Measurements from ENCODE around the gene FAM124A.
A peak's percentile ranks its signal among the peaks of the same experiment; 100 is the strongest.

FAM124A gene

DNA sequence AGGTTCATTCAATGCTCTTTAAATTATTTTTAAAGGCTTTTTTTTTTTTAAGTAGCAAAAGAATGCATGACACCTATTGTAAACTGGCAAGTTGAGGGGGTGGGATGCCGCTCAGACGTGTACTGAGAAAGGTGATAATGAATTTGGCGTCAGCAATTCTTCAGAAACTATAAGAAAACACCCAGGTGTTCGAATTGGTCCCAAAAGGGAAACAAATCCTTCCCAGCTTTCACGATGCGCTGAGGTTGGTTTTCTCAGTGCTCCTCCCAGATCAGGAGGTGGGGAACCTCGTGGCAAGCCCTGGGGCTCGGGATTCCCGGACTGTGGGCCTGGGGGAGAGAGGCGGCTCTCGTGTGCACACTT, 543 bp upstream of the FAM124A start:
- DNase-seq: no peak

DNA sequence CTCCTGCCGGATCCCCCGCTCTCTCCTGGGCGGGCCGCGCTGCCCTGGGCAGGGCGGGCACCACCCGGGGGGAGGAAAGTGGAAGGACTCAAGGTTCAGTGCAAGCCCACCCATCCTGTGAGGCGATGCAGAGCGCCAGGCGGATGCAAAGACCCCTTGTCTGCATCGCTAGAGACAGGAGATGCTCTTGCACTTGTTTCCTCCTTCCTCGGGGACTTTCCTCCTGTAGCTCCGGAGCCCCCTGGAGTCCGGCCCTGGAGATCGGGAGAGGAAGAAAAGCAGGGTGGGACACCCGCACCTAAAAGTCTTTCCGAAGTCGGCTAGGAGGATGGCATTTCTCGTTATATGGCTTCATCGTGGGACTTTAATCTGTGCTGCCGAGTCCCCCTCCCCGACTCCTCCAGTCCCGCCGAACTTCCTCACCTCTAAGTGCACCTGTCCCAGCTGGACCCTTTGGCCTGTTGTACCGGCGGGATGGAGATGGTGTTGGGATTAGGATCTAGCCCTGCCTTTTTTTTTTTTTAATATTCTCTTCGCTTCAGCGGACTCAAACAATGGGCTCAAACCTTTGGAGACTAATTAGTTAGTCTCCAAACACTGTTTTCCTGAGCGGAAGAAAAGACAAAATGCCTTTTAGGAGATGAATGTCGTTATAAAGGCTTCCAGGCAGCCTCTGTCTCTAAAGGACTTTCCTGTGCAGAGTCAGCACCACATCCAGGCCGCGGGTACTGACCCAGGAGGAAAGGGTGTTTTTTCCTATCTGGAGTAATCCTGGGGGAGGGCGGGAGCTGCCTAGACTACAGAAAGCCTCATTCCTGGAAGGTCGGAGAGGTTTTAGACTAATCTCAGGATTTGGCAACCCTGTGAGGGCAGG, 725 bp downstream of the FAM124A start:
- DNase-seq: peak; percentile 26

DNA sequence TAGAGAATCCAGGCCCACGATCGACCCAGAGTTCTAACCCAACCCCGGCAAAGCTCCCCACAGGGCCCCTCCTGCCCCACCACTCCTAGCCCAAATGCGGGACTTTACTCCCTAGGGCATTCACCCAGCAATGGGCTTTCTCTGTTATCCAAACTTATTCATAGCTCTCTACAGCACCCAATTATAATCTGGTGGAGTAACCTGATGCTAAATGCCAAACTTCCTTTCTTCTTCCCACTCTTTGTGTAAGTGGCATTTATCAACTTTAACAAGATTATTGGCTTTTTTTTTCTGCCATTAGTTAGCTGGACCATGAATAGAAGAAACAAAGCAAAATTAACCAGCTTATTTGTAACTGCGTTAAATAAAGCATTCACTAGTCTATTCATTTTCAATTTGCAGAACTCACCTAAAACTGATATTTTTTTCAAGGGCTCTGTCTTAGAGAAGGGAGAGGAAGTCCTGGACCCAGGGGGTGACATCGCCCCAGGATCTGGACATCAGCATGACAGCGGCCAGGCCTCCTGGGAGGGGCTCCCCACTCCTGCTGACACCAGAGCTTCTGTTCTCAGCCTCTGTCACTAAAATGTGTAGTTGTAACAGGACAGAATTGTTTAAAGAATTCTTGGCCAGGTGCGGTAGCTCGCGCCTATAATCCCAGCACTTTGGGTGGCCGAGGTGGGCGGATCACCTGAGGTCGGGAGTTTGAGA, 1.5 kb downstream of the FAM124A start:
- DNase-seq: no peak

DNA sequence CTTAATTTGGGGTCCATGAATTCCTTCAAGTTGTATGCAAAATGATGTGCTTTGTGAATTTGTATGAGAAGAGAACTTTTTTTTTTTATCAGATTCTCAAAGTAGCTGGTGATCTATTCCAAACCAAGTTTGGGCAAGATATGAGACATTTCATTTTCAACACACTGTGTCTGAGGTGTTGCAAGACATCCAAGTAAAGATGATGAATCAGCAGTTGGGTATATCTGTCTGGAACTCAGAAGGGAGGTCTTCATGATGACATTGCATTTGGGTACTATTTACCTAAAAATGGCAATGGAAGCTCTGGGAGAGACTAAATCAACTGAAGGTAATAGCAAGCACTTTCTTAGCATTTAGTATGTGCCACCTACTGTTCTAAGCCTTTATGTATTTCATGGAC, 2.8 kb downstream of the FAM124A start:
- DNase-seq: no peak

DNA sequence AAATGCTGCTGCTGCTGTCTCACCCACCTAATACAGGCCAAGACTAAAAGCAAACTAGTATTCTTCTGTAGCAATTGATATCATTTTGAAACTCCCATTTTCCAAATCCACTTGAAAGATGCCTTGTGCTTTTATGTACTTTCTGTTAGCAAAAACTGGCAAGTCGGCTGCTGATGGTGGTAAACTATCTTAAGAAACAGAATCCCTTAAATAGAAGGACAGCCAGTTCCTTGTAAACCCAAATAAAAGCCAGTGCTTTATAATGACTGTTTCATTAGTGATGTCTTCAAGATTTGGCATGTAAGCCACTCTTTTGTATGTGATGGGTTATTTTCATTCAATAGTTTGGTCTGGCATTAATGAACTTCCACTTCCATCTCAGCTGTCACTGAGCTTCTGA, 5.2 kb downstream of the FAM124A start:
- DNase-seq: no peak

DNA sequence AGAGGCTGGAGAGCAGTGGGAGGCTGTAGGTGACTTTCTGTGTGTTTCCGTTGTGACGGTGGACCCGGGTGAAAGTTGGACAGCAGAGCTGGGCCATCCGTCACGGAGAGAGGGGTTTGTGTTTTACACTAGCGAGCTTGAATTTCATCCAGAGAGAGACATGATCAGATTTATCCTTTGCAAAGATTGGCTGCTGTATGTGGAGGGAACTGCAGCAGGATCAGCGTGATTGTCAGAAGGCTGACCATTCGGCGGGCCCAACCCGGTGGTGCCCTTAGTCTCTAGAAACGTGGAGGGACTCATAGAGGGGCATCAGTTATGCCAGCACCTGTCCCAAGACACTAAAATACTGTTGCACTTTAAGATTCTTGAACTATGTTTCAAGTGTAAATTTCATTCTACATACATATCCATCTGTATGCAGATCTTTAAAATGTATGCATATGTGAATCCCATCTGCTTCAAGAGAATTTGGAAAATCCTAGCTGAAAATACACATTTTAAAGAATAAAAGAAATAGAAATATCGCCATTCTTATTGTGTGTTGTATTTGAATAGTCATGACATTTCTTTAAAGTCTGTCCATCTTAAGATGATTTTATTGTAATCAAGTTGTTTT, 7.0 kb downstream of the FAM124A start:
- no peak for DNase-seq

DNA sequence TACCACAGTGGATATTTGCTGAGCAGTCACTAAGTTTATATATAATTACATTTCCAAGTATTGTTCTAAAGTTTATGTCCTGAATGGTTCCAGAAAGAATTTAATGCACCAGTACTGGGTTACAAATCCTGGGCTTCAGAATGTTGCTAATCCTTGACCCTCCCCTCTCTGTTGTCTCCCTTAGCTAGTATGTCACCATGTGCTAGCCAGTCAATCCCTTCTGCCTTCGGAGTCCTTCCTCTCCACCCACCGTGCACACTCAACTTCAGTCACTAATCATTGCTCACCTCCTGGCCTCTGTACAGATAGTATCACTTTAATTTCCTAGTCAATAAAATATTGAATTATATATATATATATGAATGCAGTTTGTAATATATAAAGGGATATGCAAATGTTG, 7.5 kb downstream of the FAM124A start:
- no peak for DNase-seq

DNA sequence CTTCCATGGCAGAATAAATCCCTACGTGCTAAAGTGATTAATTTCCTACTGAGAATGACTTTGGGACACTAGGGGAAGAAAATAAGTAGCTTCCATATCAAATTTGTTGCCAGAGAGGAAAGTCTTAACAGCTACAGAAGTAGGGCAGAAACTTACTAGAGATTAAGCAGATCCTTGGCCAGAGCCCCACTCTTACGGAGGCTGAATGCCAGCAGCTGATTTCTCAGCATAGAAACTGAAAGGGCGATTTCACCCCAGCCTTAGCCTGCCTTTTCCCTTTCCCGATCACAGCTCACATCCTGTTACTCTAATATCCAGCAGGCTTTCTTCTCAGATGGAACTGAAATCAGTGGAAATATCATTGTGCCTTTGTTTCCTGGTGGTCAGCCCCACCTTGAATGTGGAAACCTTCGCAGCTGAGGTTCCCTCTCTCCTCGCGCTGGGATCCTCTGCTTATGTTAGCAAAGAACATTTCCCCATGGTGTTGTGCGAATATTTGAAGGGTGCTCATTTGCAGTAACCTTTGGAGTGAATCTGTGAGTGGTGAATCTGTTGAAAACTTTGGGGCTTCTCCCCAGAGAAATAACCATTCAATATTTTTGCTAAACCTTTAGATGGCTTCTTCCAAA, 8.4 kb downstream of the FAM124A start:
- DNase-seq: no peak

DNA sequence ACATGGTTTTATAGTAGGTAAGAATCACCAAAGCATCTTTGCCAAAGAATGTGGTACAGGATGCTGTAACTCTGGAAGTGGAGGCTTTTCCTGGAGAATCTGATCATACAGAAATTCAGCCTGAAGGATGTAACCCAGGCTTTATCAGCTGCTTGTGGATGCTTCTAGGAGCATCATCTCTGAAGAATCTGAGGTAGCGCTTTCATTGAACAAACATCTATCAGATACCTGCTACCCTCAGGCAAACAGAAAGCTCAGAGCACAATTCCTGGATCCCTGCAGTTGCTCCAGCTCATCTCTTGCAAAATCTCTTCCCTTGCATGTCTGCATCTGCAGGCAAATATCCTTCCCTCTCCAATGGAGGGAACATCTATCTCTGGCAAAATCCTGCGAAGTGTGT, 9.3 kb downstream of the FAM124A start:
- DNase-seq: no peak

DNA sequence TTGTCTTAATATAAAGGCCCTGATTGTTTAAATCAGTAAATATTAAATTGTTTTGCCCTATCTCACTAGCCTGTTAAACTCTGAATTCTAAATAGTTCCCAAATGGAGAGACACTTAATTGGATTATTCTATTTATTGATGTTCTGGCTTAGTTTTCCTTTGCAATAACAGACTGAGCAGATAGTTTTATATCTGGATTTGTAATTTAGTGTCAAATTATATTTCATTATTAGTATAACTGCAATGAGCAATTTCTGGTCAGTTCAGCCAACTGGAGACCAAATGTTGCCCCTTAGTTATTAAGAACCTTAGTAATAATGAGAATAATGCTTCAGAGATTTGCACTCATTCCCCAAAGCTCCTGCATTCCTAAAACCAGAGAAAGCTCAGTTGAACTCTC, 10.1 kb downstream of the FAM124A start:
- no peak for DNase-seq

DNA sequence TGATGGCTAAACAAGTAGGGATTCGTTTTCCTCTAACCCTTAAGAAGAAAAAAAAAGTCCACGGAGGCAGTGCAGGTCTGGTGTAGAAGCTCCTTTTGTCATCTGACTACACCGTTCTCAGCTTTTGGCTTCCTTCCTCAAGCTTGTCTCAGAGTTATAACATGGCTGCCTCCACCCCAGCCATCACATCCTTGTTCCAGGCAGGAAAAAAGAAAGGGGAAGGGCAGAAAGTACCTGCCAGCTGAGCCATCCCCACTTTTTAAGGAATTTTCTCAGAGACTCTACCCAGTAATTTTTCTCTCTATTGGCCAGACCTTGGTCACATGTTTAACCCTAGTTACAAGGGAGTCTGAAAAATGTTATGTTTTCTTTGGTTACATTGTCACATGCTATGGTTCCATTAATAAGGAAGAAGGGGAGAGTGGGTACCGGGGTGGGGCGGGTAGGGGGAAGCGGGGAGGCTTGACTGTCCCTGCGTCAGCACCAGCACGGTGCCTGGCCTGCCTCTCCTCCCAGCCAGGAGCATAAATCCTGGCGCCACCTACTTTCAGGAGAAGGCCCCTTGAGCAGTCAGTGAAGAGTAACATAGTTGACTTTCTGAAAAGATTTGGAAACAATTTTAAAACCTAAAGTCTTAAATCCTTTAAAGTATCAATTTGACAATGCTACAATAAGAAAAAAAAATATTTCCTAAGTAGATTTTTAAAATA, 11.1 kb downstream of the FAM124A start:
- DNase-seq: no peak

DNA sequence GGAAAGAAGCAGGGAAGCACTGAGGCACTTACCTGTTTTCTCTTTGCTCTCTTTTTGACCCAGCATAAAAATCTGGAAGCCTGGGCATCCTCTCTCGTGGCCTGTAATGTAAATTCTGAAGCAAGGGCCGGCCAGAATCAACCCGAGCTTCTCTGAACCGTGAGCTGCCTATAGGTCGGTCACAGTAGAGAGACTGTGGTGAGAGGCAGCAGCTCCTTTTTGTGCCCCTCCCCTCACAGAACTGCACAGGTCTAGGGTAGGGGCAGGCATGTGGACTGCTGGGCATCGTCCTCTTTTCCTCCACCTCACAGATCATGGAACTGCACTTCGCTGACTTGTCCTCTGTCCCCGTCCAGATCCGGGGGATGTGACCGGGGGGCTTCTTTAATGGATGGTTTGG, 12.5 kb downstream of the FAM124A start:
- no peak for DNase-seq

DNA sequence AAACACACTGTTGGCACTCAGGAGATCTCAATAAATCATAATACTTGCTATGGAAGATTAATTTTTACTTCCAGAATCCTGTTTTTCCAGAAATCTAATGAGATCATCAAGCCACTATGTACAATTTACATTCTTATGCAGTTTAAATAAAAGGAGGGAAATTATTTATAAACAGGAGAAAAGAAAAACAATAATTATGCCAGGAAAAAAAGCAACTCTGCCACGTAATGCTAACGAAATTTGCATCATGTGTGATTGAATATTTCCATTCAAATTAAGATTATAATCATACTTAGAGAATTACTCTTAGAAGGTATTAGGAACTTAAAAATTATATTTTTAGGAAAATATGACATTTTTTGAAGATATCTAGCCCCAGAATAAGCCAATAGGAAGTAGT, 13.0 kb downstream of the FAM124A start:
- no peak for DNase-seq

DNA sequence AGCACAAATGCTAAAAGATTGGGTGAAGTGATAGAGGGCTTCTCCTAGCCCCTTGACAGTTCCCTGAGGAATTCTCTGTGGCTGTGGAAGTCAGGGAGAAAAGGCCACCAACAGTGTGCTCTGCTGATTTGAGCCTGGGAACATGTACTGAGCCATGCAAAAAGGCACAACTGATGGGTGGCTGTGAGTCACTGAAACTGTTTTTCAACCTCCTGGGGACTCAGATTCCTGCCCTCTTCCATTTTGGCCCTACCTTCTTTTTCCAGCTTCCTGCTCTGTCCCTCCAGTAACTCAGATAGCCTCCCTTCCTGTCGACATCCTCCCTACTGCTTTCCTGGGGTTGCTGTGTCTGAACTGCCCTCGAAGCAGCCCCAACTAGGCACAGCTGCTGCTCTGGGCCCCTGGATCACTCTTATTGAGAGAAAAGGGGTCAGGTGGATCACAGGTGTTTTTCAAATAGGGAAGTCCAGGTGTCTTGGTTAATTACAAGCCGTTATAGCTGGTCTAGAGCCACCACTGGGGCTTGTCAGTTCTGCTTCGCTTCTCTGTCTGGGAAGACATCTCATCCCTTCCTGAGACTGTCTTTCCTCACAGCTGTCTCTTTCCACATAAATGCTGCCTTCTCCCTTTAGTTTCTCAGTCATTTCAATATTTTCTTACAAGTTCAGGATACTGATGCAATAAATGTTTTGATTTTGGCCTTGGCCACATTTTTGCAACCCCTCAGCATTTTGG, 13.7 kb downstream of the FAM124A start:
- no peak for DNase-seq

DNA sequence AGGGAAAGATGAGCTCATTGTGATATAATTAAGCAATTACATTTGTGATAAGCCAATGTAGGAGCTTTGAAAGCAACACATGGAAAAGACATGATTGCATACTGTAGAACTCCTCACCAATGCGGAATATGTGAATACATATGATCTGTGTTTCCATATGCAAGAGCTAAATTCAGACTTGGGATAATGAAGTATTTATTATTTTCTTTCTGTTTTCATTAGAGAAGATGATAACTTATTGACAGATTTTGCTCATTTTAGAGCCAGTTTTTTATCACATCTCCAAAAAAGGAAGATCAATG, 14.2 kb downstream of the FAM124A start:
- no peak for DNase-seq

DNA sequence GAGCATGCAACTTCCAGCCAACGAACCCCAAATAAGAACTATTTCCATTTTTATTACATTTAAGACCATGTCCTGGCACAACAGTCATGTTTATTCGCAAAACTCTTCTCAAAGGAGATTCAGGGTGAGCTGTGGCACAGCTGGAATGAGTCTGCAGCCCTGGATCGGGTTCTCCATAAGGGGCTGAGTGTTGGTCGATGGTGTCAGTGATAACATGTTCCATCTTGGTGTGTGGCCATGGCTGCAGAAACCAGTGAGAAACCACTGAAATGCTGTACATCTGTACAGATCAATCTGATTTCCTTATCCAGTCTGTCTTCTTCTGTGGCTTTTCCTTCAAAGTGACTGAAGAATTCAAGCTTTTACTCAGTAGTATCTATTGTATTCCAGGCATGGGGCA, 15.2 kb downstream of the FAM124A start:
- DNase-seq: no peak

DNA sequence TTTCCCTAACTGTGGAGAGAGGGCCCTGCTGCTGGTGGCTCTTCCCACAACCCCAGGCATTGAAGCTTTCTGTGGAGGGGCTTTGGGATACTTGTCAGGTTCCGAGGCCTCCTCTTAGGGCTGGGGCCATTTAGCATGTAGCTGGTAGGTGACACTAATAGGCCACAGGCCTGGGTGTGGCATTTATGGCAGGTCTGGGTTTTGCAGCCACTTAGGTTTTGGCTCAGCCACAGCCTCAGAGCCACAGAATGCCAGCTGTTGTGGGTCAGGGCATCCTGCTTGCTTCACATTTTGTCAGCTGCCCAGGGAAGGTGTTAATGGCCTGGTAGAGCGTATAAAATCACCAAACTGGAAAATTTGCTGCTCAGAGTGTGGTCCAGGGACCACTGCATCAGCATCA, 15.7 kb downstream of the FAM124A start:
- no peak for DNase-seq

DNA sequence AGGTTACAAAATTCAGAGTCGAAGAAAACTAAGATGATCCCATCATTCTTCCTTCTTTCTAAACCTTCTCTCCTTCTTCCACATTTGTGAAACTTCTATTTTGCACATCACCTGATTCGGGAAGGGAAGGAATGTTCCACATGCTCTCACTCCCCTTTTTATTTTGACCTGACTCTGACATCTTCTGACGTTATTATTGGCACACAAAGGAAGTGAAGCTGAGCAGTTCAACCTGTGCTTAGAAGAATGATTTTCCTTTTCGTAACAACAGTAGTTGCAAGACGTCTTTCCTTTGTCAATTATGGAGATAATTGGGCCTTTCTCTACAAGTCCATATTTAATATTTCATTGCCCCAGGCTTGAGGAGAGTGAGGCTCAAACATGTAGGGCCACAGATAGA, 18.0 kb downstream of the FAM124A start:
- no peak for DNase-seq

DNA sequence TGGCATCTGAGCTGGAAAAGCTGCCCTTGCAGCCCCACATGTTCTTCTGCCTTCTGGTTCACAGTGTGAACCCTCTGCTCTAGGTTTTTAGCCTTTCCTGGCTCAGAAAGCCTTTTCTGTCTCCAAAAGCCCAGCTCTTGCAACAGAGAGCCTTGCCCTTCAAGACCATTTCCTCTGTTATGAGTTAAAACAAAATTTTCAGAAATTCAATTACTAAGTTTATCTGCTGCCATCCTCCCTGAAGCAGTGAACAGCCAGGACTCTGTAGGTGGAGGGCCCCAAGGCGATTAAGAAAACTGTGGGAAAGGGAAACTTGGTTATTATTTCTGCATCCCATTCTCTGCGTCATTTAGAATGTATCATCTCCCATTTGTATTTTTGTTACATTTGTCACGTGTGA, 18.8 kb downstream of the FAM124A start:
- DNase-seq: no peak

DNA sequence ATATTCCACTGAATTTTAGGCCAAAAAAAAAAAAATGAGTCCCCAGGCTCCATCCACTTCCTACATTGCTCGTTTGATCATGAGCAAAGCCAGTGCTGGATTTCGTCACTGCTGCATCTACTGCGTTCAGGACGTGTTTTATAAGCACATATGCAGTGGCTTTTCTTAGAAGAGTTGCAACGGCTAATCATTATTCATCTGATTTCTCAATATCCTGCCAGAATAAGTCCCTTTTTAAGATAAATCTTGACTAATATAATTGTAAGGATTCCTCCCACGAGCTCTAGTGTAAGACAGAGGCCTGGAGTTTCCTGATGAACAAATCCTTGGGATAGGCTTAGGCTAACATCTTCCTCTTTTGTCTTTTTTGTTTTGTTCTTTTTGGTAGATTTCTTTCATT, 19.5 kb downstream of the FAM124A start:
- DNase-seq: no peak

DNA sequence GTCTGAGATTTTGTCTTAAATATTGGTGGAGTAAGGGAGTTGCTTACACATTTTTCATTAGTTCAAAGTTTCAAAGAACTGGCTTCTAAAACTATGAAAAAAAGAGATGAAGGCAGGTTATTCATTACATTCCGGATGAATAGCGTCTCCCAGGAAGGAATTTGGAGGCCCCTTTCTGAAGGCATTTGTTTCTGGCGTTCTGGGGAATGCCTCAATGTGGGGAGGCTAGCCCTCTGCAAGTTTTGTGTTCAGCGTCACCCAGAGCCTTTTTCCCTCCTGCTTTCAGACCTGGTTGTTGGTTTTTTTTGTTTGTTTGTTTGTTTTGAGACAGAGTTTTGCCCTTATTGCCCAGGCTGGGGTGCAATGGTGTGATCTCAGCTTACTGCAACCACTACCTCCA, 21.0 kb downstream of the FAM124A start:
- DNase-seq: no peak

DNA sequence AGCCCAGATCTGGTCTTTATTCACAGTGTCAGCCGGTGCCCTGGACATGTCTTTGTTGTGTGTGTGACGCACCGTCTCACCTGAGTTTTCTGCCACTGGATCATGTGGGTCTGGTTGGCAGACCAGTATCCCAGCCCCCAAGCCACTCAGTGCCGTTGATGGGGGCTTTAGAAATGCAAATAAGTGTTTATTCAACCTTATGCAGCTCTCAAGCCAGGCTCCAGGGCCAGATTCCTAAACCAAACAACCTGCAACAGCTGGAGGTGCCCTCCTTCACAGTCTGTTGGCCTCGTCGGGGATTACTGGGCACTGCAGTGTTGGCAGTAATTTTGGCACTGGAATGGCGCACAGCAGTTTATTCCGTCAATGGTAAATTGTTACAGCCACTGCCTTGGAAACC, 21.6 kb downstream of the FAM124A start:
- no peak for DNase-seq

Data from stimulated activated CD8-positive, alpha-beta memory T cell treated with anti-CD3 and anti-CD28 coated beads, Interleukin-4, amount 100 ng/mL, for 48 hours (primary cell).